ENCODE measurements around the gene TMEM123. TPM values are rescaled to one million over a fixed set of nuclear protein-coding genes. Genes with fewer than 3 reads are reported as not detected.

Gene TMEM123
- total RNA-seq, 1 experiment from 2014 or later = 400 TPM

DNA sequence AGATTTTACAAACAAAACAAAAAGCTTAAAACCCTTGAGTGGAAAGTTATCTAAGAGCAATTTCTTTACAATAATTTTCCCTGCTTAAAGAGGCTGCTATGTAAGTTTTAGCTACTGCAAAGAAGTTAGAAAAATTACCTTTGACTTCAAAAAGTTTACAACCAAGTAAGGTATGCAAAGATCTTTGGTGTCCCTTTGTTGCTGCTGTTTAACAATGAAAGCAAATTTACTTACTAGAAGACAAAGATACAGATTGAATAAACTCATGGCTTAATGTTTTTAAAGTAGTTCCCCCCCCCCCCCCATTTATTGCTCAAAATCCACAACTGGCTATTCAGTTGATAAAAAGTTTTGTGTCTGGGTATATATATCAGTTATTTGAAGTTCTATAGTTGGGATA lies 26.0 kb downstream of the TMEM123 start:
- POLR2A ChIA-PET = interaction anchor here (0.6 to 1.3 kb wide), 2 partner anchors 25 to 42 kb away, joined by 5 to 8 read pairs; no protein-coding TSS in a partner anchor
- Histone ChIP-seq H3K9me3 (no peaks in the 10 kb centered on the region; the same call in 1 of the 2 replicates), H3K36me3 (ENCODE audit: control insufficient read depth, insufficient read depth, low read length) (peaks cover 4% of the 10 kb centered on the region), H3K27me3 (replicated peaks; ENCODE audit: control insufficient read depth, insufficient read depth, low read length) (no peaks in the 10 kb centered on the region), H3K4me1 (peaks cover 55% of the 10 kb centered on the region), H3K4me3 (ENCODE audit: low read depth, low read length) (no peak overlapping the region)
- no peaks in the 10 kb centered on the region for H3K27me3 Mint-ChIP-seq (ENCODE audit: insufficient read depth, unreplicated experiment)
- CTCF ChIA-PET = interaction anchor here (0.6 to 3.5 kb wide), 8 partner anchors 13 to 187 kb away, joined by 3 to 23 read pairs (median 4); no protein-coding TSS in a partner anchor
- peak in 1 of 2 experiments; percentile 49 for DNase-seq
- TF ChIP-seq, protein P1, sequence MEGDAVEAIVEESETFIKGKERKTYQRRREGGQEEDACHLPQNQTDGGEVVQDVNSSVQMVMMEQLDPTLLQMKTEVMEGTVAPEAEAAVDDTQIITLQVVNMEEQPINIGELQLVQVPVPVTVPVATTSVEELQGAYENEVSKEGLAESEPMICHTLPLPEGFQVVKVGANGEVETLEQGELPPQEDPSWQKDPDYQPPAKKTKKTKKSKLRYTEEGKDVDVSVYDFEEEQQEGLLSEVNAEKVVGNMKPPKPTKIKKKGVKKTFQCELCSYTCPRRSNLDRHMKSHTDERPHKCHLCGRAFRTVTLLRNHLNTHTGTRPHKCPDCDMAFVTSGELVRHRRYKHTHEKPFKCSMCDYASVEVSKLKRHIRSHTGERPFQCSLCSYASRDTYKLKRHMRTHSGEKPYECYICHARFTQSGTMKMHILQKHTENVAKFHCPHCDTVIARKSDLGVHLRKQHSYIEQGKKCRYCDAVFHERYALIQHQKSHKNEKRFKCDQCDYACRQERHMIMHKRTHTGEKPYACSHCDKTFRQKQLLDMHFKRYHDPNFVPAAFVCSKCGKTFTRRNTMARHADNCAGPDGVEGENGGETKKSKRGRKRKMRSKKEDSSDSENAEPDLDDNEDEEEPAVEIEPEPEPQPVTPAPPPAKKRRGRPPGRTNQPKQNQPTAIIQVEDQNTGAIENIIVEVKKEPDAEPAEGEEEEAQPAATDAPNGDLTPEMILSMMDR (IDR thresholded peaks at IDR 0.05; ENCODE audit: insufficient read depth in 1 of 2, low read depth in 1 of 2, low read length in 1 of 2, severe bottlenecking in 1 of 2, unreplicated experiment in 1 of 2) = no peak
- peaks cover 57% of the 10 kb centered on the region for H3K4me1 Mint-ChIP-seq (ENCODE audit: low read depth, unreplicated experiment)
- peak overlapping the region; percentile 22 for H3K27ac Mint-ChIP-seq (ENCODE audit: unreplicated experiment)
- peaks cover under 1% of the 10 kb centered on the region for H3K9me3 Mint-ChIP-seq (ENCODE audit: unreplicated experiment)
- H3K36me3 Mint-ChIP-seq (ENCODE audit: insufficient read depth, unreplicated experiment) = peaks cover 30% of the 10 kb centered on the region
- intact Hi-C loops (cut with micrococcal nuclease; ENCODE audit: unreplicated experiment) = loop anchor here (1.0 to 2.0 kb wide), 3 partner anchors 25 to 69 kb away; no protein-coding TSS in a partner anchor
- no peak overlapping the region for H3K4me3 Mint-ChIP-seq (ENCODE audit: unreplicated experiment)
- no TSS peak for BruUV-seq (replicated peaks)

DNA sequence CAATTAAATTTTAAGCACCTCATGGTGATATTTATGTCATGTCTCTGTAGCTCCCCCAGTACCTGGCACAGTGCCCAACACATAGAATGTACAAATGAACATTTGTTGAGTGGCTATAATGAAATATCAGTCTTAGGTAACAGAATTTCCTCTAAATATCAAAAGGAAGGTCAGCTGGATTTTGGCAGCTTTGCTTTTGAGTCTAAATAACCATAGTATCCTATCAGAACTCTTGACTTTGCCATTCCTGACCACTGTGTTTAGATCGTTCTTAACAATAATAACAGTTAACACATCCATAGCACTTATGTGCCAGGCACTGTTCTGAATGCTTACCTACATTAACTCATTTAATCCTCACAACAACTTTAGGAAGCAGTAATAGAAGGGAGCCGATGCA lies 26.6 kb downstream of the TMEM123 start:
- POLR2A ChIA-PET = interaction anchor here (1.3 kb wide), 1 partner anchor 26 kb away, joined by 8 read pairs; no protein-coding TSS in a partner anchor
- intact Hi-C loops (cut with micrococcal nuclease; ENCODE audit: unreplicated experiment) = loop anchor here (1.0 to 2.0 kb wide), 3 partner anchors 25 to 69 kb away; no protein-coding TSS in a partner anchor

DNA sequence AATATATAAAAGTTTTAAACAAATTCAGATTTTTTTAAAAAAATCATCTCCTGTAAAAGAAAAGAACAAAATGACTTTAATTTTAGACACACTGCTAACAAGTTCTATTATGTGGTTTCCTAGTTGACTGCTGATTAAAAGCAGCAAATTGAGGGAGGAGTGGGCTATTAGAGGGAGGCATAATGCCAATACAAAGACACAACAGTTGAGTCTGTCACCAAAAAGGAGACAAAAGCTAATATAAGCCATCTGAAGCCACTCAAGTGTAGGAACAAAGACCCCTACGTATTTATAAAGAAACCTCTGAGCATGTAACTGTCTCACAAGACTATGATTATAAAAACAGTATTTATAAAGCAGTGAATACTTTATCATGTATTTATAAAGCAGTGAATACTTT lies 28.6 kb downstream of the TMEM123 start:
- BruUV-seq (replicated peaks) = no TSS peak

More for the DNA sequence above, 26.6 kb downstream of the TMEM123 start:
- BruUV-seq (replicated peaks) = no TSS peak
- H3K27me3 ChIP-seq (replicated peaks; ENCODE audit: control insufficient read depth, insufficient read depth, low read length) = no peaks in the 10 kb centered on the region
- Mint-ChIP-seq H3K9me3 (ENCODE audit: unreplicated experiment) (no peaks in the 10 kb centered on the region), H3K4me1 (ENCODE audit: low read depth, unreplicated experiment) (peaks cover 60% of the 10 kb centered on the region), H3K36me3 (ENCODE audit: insufficient read depth, unreplicated experiment) (peaks cover 28% of the 10 kb centered on the region), H3K27ac (ENCODE audit: unreplicated experiment) (peak overlapping the region; percentile 22), H3K4me3 (ENCODE audit: unreplicated experiment) (no peak overlapping the region), H3K27me3 (ENCODE audit: insufficient read depth, unreplicated experiment) (no peaks in the 10 kb centered on the region)
- H3K36me3 ChIP-seq (ENCODE audit: control insufficient read depth, insufficient read depth, low read length) = peaks cover 2% of the 10 kb centered on the region
- CTCF ChIA-PET = interaction anchor here (0.8 to 3.5 kb wide), 5 partner anchors 20 to 158 kb away, joined by 3 to 23 read pairs (median 4); no protein-coding TSS in a partner anchor
- H3K9me3 ChIP-seq = no peaks in the 10 kb centered on the region; the same call in 1 of the 2 replicates
- H3K4me3 ChIP-seq (ENCODE audit: low read depth, low read length) = no peak overlapping the region
- H3K4me1 ChIP-seq = peaks cover 57% of the 10 kb centered on the region
- TF ChIP-seq, protein P1 (IDR thresholded peaks at IDR 0.05; ENCODE audit: insufficient read depth in 1 of 2, low read depth in 1 of 2, low read length in 1 of 2, severe bottlenecking in 1 of 2, unreplicated experiment in 1 of 2) = no peak
- DNase-seq = no peak

More for the DNA sequence above, 28.6 kb downstream of the TMEM123 start:
- intact Hi-C loops (cut with micrococcal nuclease; ENCODE audit: unreplicated experiment) = no loop called here
- no peak overlapping the region for H3K4me3 Mint-ChIP-seq (ENCODE audit: unreplicated experiment)
- TF ChIP-seq, protein P1 (IDR thresholded peaks at IDR 0.05; ENCODE audit: insufficient read depth in 1 of 2, low read depth in 1 of 2, low read length in 1 of 2, severe bottlenecking in 1 of 2, unreplicated experiment in 1 of 2) = no peak
- POLR2A ChIA-PET = no interaction called here
- no peak for DNase-seq
- peaks cover 7% of the 10 kb centered on the region for H3K9me3 Mint-ChIP-seq (ENCODE audit: unreplicated experiment)
- CTCF ChIA-PET = interaction anchor here (3.5 kb wide), 1 partner anchor 33 kb away, joined by 23 read pairs; no protein-coding TSS in a partner anchor
- H3K27me3 Mint-ChIP-seq (ENCODE audit: insufficient read depth, unreplicated experiment) = no peaks in the 10 kb centered on the region
- Histone ChIP-seq H3K9me3 (no peaks in the 10 kb centered on the region; the same call in 1 of the 2 replicates), H3K4me3 (ENCODE audit: low read depth, low read length) (no peak overlapping the region), H3K27me3 (replicated peaks; ENCODE audit: control insufficient read depth, insufficient read depth, low read length) (no peaks in the 10 kb centered on the region), H3K4me1 (peaks cover 57% of the 10 kb centered on the region), H3K36me3 (ENCODE audit: control insufficient read depth, insufficient read depth, low read length) (0 out of 2 replicates have a peak, but pooled peaks cover 2% of the 10 kb centered on the region)
- peaks cover 54% of the 10 kb centered on the region for H3K4me1 Mint-ChIP-seq (ENCODE audit: low read depth, unreplicated experiment)
- H3K27ac Mint-ChIP-seq (ENCODE audit: unreplicated experiment) = no peak overlapping the region
- peaks cover 21% of the 10 kb centered on the region for H3K36me3 Mint-ChIP-seq (ENCODE audit: insufficient read depth, unreplicated experiment)

Measured in Caco-2 (cell line).